Trophoblast cell (in vitro differentiated cells and primary cell): ENCODE measurements around the gene RBM33.

ENCODE experiments used
- DNase-seq, 2 donors: peaks; one replicate each; pipeline ENCODE4 v3.0.0-alpha.2; 2016
- H2AFZ ChIP-seq: 2 replicates; pipeline ENCODE4 v1.6.1; 2013; ENCODE audit warnings: low read length, moderate library complexity, mild to moderate bottlenecking; ENCODE audit not compliant: insufficient read depth, poor library complexity
- H2AK5ac ChIP-seq: 2 replicates; pipeline ENCODE4 v1.6.1; 2013; ENCODE audit warnings: mild to moderate bottlenecking, low read length
- H2BK120ac ChIP-seq: 2 replicates; pipeline ENCODE4 v1.6.1; 2013; ENCODE audit warnings: low read length, mild to moderate bottlenecking, moderate library complexity; ENCODE audit not compliant: insufficient read depth, poor library complexity
- H2BK12ac ChIP-seq: 2 replicates; pipeline ENCODE4 v1.6.1; 2013; ENCODE audit warnings: mild to moderate bottlenecking, low read length, moderate library complexity
- H2BK5ac ChIP-seq: 2 replicates; pipeline ENCODE4 v1.6.1; 2013; ENCODE audit warnings: low read length, low read depth, moderate library complexity, mild to moderate bottlenecking; ENCODE audit not compliant: poor library complexity
- H3K14ac ChIP-seq: 2 replicates; pipeline ENCODE4 v1.6.1; 2013; ENCODE audit warnings: mild to moderate bottlenecking, low read length
- H3K18ac ChIP-seq: 2 replicates; pipeline ENCODE4 v1.6.1; 2013; ENCODE audit warnings: mild to moderate bottlenecking, low read length
- H3K23ac ChIP-seq: 2 replicates; pipeline ENCODE4 v1.6.1; 2013; ENCODE audit warnings: low read length
- H3K27ac ChIP-seq: 2 replicates; pipeline ENCODE4 v1.5.1; 2013; ENCODE audit warnings: low read depth, mild to moderate bottlenecking, inconsistent platforms, low read length, moderate library complexity
- H3K27me3 ChIP-seq: 2 replicates; pipeline ENCODE4 v1.6.1; 2013; ENCODE audit warnings: inconsistent platforms, mild to moderate bottlenecking, low read length, moderate library complexity; ENCODE audit not compliant: insufficient read depth
- H3K36me3 ChIP-seq, 2 experiments: 1 replicate in 1 of 2; 2 replicates in 1 of 2; pipeline ENCODE4 v1.6.1; 2013; ENCODE audit warnings: low read length in 2 of 2, mild to moderate bottlenecking in 2 of 2, moderate library complexity in 1 of 2; ENCODE audit not compliant: insufficient read depth in 2 of 2, control insufficient read depth in 1 of 2
- H3K4ac ChIP-seq: 2 replicates; pipeline ENCODE4 v1.6.1; 2013; ENCODE audit warnings: low read depth, mild to moderate bottlenecking, low read length, moderate library complexity
- H3K4me1 ChIP-seq, 2 experiments: 1 replicate in 1 of 2; 2 replicates in 1 of 2; pipeline ENCODE4 v1.6.1; 2013; ENCODE audit warnings: low read length in 2 of 2, mild to moderate bottlenecking in 2 of 2, moderate library complexity in 1 of 2; ENCODE audit not compliant: insufficient read depth in 2 of 2, control insufficient read depth in 1 of 2
- H3K4me2 ChIP-seq: 2 replicates; pipeline ENCODE4 v1.6.1; 2013; ENCODE audit warnings: inconsistent platforms, mild to moderate bottlenecking, low read length, moderate library complexity
- H3K4me3 ChIP-seq: 2 replicates; pipeline ENCODE4 v1.5.1; 2013; ENCODE audit warnings: mild to moderate bottlenecking, low read depth, low read length, inconsistent platforms
- H3K79me1 ChIP-seq: one replicate; pipeline ENCODE4 v1.6.1; 2013; ENCODE audit warnings: low read length
- H3K79me2 ChIP-seq: 2 replicates; pipeline ENCODE4 v1.6.1; 2013; ENCODE audit warnings: low read length, mild to moderate bottlenecking; ENCODE audit not compliant: control insufficient read depth, insufficient read depth, poor library complexity
- H3K9ac ChIP-seq: 2 replicates; pipeline ENCODE4 v1.6.1; 2013; ENCODE audit warnings: mild to moderate bottlenecking, low read length
- H3K9me3 ChIP-seq: 2 replicates; pipeline ENCODE4 v1.6.1; 2013; ENCODE audit warnings: low read depth, mild to moderate bottlenecking, control low read depth, inconsistent platforms, low read length; ENCODE audit not compliant: insufficient read depth
- H4K12ac ChIP-seq: 2 replicates; pipeline ENCODE4 v1.6.1; 2013; ENCODE audit warnings: low read depth, mild to moderate bottlenecking, low read length, moderate library complexity
- H4K8ac ChIP-seq: 2 replicates; pipeline ENCODE4 v1.6.1; 2013; ENCODE audit warnings: low read depth, mild to moderate bottlenecking, low read length, moderate library complexity
- H4K91ac ChIP-seq: one replicate; pipeline ENCODE4 v1.6.1; 2013; ENCODE audit warnings: low read depth, mild to moderate bottlenecking, low read length, moderate library complexity
- WGBS: extraction: QIAGEN DNeasy Blood & Tissue Kit; methylation state at CpG from one replicate; pipeline ENCODE4 v1.1.7; 2013; ENCODE audit warnings: missing lambda C conversion rate; ENCODE audit not compliant: insufficient read length, insufficient coverage; ENCODE audit errors: extremely low coverage; 5-methylcytosine and 5-hydroxymethylcytosine counted together

RBM33 gene

GRCh38 chr7:155619634-155620271, 24.7 kb upstream of the RBM33 start:
- no peak overlapping the region for H4K12ac ChIP-seq
- H2BK12ac ChIP-seq = no peak overlapping the region
- no peaks in the 10 kb centered on the region for H3K79me1 ChIP-seq
- no peak overlapping the region for H3K4me2 ChIP-seq
- H3K27ac ChIP-seq = no peak overlapping the region
- H3K36me3 ChIP-seq = no peaks in the 10 kb centered on the region
- H2AK5ac ChIP-seq = no peak overlapping the region
- no CpG with 5 or more reads among the region's 7 CpGs for WGBS
- no peak overlapping the region for H3K9ac ChIP-seq
- DNase-seq = no peak
- H3K27me3 ChIP-seq = no peaks in the 10 kb centered on the region
- H2AFZ ChIP-seq = no peak overlapping the region
- H4K8ac ChIP-seq = no peak overlapping the region
- no peak overlapping the region for H4K91ac ChIP-seq
- no peak overlapping the region for H3K4ac ChIP-seq
- H3K23ac ChIP-seq = no peak overlapping the region
- H3K79me2 ChIP-seq = no peaks in the 10 kb centered on the region
- H2BK5ac ChIP-seq = no peak overlapping the region
- no peak overlapping the region for H3K18ac ChIP-seq
- peaks cover 3 to 4% of the 10 kb centered on the region in 2 experiments for H3K4me1 ChIP-seq
- H3K4me3 ChIP-seq = no peak overlapping the region
- no peak overlapping the region for H2BK120ac ChIP-seq
- peaks cover under 1% of the 10 kb centered on the region for H3K9me3 ChIP-seq
- no peak overlapping the region for H3K14ac ChIP-seq

DNA sequence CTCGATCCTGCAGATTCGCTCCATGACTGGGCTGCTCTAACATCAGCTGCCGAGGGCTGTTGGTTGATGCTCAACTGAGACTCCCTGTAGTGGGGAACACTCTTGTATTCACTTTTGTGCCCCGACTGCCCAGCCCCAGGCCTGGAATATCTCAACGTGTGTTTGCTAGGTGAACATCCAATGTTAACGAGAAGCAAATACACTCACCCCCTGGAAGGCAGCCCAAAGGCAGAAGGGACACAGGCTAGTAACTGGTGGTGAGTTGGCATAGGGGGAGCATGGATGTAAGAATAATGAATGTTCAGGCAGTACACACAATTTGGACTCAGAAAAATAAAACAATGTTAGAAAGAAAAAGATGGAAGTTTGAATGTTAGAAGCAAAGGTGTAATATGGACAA, 24.0 kb upstream of the RBM33 start:
- Histone ChIP-seq H3K36me3 (no peaks in the 10 kb centered on the region), H2BK5ac (no peak overlapping the region), H3K18ac (no peak overlapping the region), H3K4ac (no peak overlapping the region), H3K79me1 (no peaks in the 10 kb centered on the region), H3K23ac (no peak overlapping the region), H3K9ac (no peak overlapping the region), H3K4me2 (no peak overlapping the region), H3K9me3 (no peaks in the 10 kb centered on the region), H3K14ac (no peak overlapping the region), H4K91ac (no peak overlapping the region), H3K79me2 (no peaks in the 10 kb centered on the region), H4K12ac (no peak overlapping the region), H3K4me3 (no peak overlapping the region), H2AK5ac (no peak overlapping the region), H2BK12ac (no peak overlapping the region), H3K4me1 (peaks cover 3 to 4% of the 10 kb centered on the region in 2 experiments), H3K27ac (no peak overlapping the region), H4K8ac (no peak overlapping the region), H2AFZ (no peak overlapping the region), H3K27me3 (no peaks in the 10 kb centered on the region), H2BK120ac (no peak overlapping the region)
- WGBS = no CpG with 5 or more reads among the region's 6 CpGs
- DNase-seq = no peak

- no peak overlapping the region for H4K91ac ChIP-seq
- H2AFZ ChIP-seq = no peak overlapping the region
- H3K9ac ChIP-seq = no peak overlapping the region
- no peak overlapping the region for H3K14ac ChIP-seq
- no peaks in the 10 kb centered on the region for H3K79me1 ChIP-seq
- WGBS = no CpG with 5 or more reads among the region's 10 CpGs
- H2BK120ac ChIP-seq = no peak overlapping the region
- H4K8ac ChIP-seq = no peak overlapping the region
- no peak overlapping the region for H2AK5ac ChIP-seq
- no peak overlapping the region for H2BK12ac ChIP-seq
- H3K36me3 ChIP-seq = no peaks in the 10 kb centered on the region
- H3K4me1 ChIP-seq = peaks cover 3 to 4% of the 10 kb centered on the region in 2 experiments
- H3K4me3 ChIP-seq = no peak overlapping the region
- no peaks in the 10 kb centered on the region for H3K27me3 ChIP-seq
- H4K12ac ChIP-seq = no peak overlapping the region
- H3K9me3 ChIP-seq = no peaks in the 10 kb centered on the region
- no peak overlapping the region for H3K4ac ChIP-seq
- no peak overlapping the region for H3K18ac ChIP-seq
- no peak overlapping the region for H2BK5ac ChIP-seq
- H3K23ac ChIP-seq = no peak overlapping the region
- H3K79me2 ChIP-seq = no peaks in the 10 kb centered on the region
- no peak overlapping the region for H3K4me2 ChIP-seq
- DNase-seq = no peak
- no peak overlapping the region for H3K27ac ChIP-seq
Observed at GRCh38 chr7:155621418-155621980, 23.0 kb upstream of the RBM33 start.

GRCh38 chr7:155624412-155624811, 20.0 kb upstream of the RBM33 start:
- H3K14ac ChIP-seq = no peak overlapping the region
- H3K4ac ChIP-seq = no peak overlapping the region
- H3K4me1 ChIP-seq = no peaks in the 10 kb centered on the region
- no peak overlapping the region for H2AK5ac ChIP-seq
- no peak overlapping the region for H3K4me3 ChIP-seq
- H4K12ac ChIP-seq = no peak overlapping the region
- no peaks in the 10 kb centered on the region for H3K79me1 ChIP-seq
- H3K27ac ChIP-seq = no peak overlapping the region
- no peak overlapping the region for H4K8ac ChIP-seq
- WGBS = no CpG with 5 or more reads among the region's 6 CpGs
- H3K36me3 ChIP-seq = no peaks in the 10 kb centered on the region
- H3K18ac ChIP-seq = no peak overlapping the region
- H3K4me2 ChIP-seq = no peak overlapping the region
- no peak overlapping the region for H4K91ac ChIP-seq
- no peak overlapping the region for H2AFZ ChIP-seq
- no peak overlapping the region for H2BK12ac ChIP-seq
- DNase-seq = no peak
- H3K27me3 ChIP-seq = no peaks in the 10 kb centered on the region
- no peak overlapping the region for H2BK120ac ChIP-seq
- no peaks in the 10 kb centered on the region for H3K79me2 ChIP-seq
- no peak overlapping the region for H3K23ac ChIP-seq
- H3K9ac ChIP-seq = no peak overlapping the region
- no peak overlapping the region for H2BK5ac ChIP-seq
- no peaks in the 10 kb centered on the region for H3K9me3 ChIP-seq
